Adrenal gland (tissue), 12 donors: ENCODE data around the gene MRFAP1. TPM values are rescaled to one million over a fixed set of nuclear protein-coding genes. Genes with fewer than 3 reads are reported as not detected.
"Not testable (repeated sequence)": the region's sequence is repeated elsewhere in the genome, so short reads cannot be mapped to it uniquely, and the experiment has no call there.

Experiments
- DNase-seq, 7 donors: peaks; one replicate each; pipeline ENCODE4 v3.0.0-alpha.2; 2019 to 2020
- H3K27ac ChIP-seq, 5 donors: fragments of 200-600 bp; sonication (generic) in 4 of 5; 1 replicate in 3 of 5; 2 replicates in 2 of 5; pipeline versions ENCODE4 v1.5.1 to v1.8.0; 2016 to 2020; ENCODE audit warnings: mild to moderate bottlenecking in 1 of 5
- H3K27me3 ChIP-seq: fragments of 200-600 bp; 2 replicates; pipeline ENCODE4 v1.8.0; 2021
- H3K36me3 ChIP-seq, 2 donors: fragments of 200-600 bp; replicated peaks in 1 of 2; 1 replicate in 1 of 2; 2 replicates in 1 of 2; pipeline versions ENCODE4 v1.5.1 to v1.8.0; 2018 to 2022
- H3K4me1 ChIP-seq, 2 donors: fragments of 200-600 bp; replicated peaks in 1 of 2; 1 replicate in 1 of 2; 2 replicates in 1 of 2; pipeline versions ENCODE4 v1.5.1 to v1.8.0; 2018 to 2021
- H3K4me3 ChIP-seq, 4 donors: fragments of 200-600 bp; sonication (generic) in 3 of 4; one replicate each; pipeline ENCODE4 v1.5.1; 2016 to 2018
- H3K9me3 ChIP-seq, 3 donors: fragments of 200-600 bp; sonication (generic) in 1 of 3; replicated peaks in 1 of 3; 1 replicate in 2 of 3; 2 replicates in 1 of 3; pipeline versions ENCODE4 v1.5.1 to v1.8.0; 2016 to 2021
- CTCF ChIP-seq, 6 experiments: fragments of 450-650 bp in 4 of 6; fragments of 200-600 bp in 2 of 6; sonication (generic) in 1 of 6; IDR thresholded peaks; 1 replicate in 5 of 6; 2 replicates in 1 of 6; pipeline versions ENCODE4 v1.5.1 to v1.8.0; 2016 to 2021; ENCODE audit warnings: antibody characterized with exemption in 6 of 6, mild to moderate bottlenecking in 2 of 6, moderate library complexity in 1 of 6
- POLR2A ChIP-seq, 2 donors: fragments of 450-650 bp; IDR thresholded peaks; one replicate each; pipeline ENCODE4 v1.6.1; 2017; ENCODE audit warnings: antibody characterized with exemption in 2 of 2, mild to moderate bottlenecking in 2 of 2, moderate library complexity in 1 of 2
- WGBS, 4 donors: extraction: QIAGEN DNeasy Blood & Tissue Kit in 2 of 4; methylation state at CpG; one replicate each; pipeline versions ENCODE4 v1.1.5 to v1.1.7; 2013 to 2017; 5-methylcytosine and 5-hydroxymethylcytosine counted together
- intact Hi-C, 2 donors: fragments of 100-400 bp; cut with DNase I; formaldehyde crosslinking; loops; one replicate each; pipeline versions ENCODE4 v1.14.1 to v1.15.0; 2022 to 2023
- polyA plus RNA-seq, 3 donors: library from polyadenylated mRNA; stranded (reverse); fragments of 200-250 nt in 2 of 3; fragments of 350-450 nt in 1 of 3; fragmentation: Illumina TruSeq in 1 of 3; extraction: RNeasy Lipid Tissue Mini Kit (QIAGEN cat#74804) in 1 of 3; gene quantifications; one replicate each; pipeline ENCODE4 v1.2.3, GENCODE V29; 2013 to 2014
- total RNA-seq, 9 donors: library from RNA; depleted of rRNA in 4 of 9; stranded (reverse); fragments of >200 nt in 4 of 9; fragments of 120-200 nt in 1 of 9; fragmentation: NEBNext Ultra II Directional in 1 of 9; extraction: Animal tissue kit (Norgen Biotek cat#: 25700) in 1 of 9; gene quantifications; one replicate each; pipeline versions ENCODE4 v1.1.0 to v1.2.4, GENCODE V29; 2013 to 2023
- donor health status: healthy with polysubstance abuse.
- donor health status: Bipolar disorder and iron deficiency.
- donor health status: DM: yes; HTN: yes; CAD: no.
- donor health status: DM: no; HTN: no; CAD: no.
- donor health status: DM: no; HTN: no; CAD: no.
- donor health status: DM: yes; HTN: yes; CAD: no.

Gene MRFAP1
- total and polyA plus RNA-seq, 12 donors = 161 to 618 (median 329) TPM

- Histone ChIP-seq H3K9me3 (no peaks in the 10 kb centered on the region), H3K27ac (no peak overlapping the region), H3K27me3 (no peaks in the 10 kb centered on the region), H3K36me3 (no peaks in the 10 kb centered on the region), H3K4me1 (no peaks in the 10 kb centered on the region), H3K4me3 (no peak overlapping the region)
- intact Hi-C loops = no loop called here
- 76 to 92% (median 87%) methylated on average over 11 of the region's 11 CpGs for WGBS, 4 donors
- no peak for DNase-seq
- TF ChIP-seq POLR2A (IDR thresholded peaks at IDR 0.05) (no peak), CTCF (IDR thresholded peaks at IDR 0.05) (no peak)
These were observed 14.4 kb upstream of the MRFAP1 start for GRCh38 chr4:6626066-6626465.

GRCh38 chr4:6627832-6628231, 12.7 kb upstream of the MRFAP1 start:
- Histone ChIP-seq H3K4me3 (no peak overlapping the region), H3K27ac (no peak overlapping the region), H3K4me1 (no peaks in the 10 kb centered on the region), H3K27me3 (no peaks in the 10 kb centered on the region), H3K9me3 (no peaks in the 10 kb centered on the region), H3K36me3 (no peaks in the 10 kb centered on the region)
- no peak for TF ChIP-seq CTCF (IDR thresholded peaks at IDR 0.05)
- no peak for TF ChIP-seq POLR2A (IDR thresholded peaks at IDR 0.05)
- WGBS, 4 donors = 84 to 92% (median 86%) methylated on average over 3 of the region's 3 CpGs
- intact Hi-C loops = no loop called here
- DNase-seq = no peak

GRCh38 chr4:6628484-6628883, 12.0 kb upstream of the MRFAP1 start:
- H3K27me3 ChIP-seq, H3K9me3 ChIP-seq, H3K36me3 ChIP-seq, H3K4me1 ChIP-seq, DNase-seq, H3K27ac ChIP-seq, intact Hi-C loops, H3K4me3 ChIP-seq: not testable (repeated sequence)
- 86 to 100% (median 97%) methylated on average over 1 of the region's 1 CpG for WGBS, 4 donors

GRCh38 chr4:6632125-6632524, 8.4 kb upstream of the MRFAP1 start:
- no peaks in the 10 kb centered on the region for H3K9me3 ChIP-seq
- no peaks in the 10 kb centered on the region for H3K36me3 ChIP-seq
- intact Hi-C loops = no loop called here
- 85 to 97% (median 91%) methylated on average over 3 to 4 of the region's 4 CpGs for WGBS, 4 donors
- peak overlapping the region in 1 of 5 donors; percentile 41 for H3K27ac ChIP-seq
- DNase-seq = peak in 1 of 7 donors; percentile 45
- no peaks in the 10 kb centered on the region for H3K27me3 ChIP-seq
- no peak for TF ChIP-seq POLR2A (IDR thresholded peaks at IDR 0.05)
- no peak for TF ChIP-seq CTCF (IDR thresholded peaks at IDR 0.05)
- no peaks in the 10 kb centered on the region for H3K4me1 ChIP-seq
- H3K4me3 ChIP-seq = no peak overlapping the region

GRCh38 chr4:6633091-6633906, 7.2 kb upstream of the MRFAP1 start:
- Histone ChIP-seq H3K4me3 (no peak overlapping the region), H3K27me3 (no peaks in the 10 kb centered on the region), H3K9me3 (no peaks in the 10 kb centered on the region), H3K36me3 (no peaks in the 10 kb centered on the region), H3K27ac (peak overlapping the region in 1 of 5 donors; percentile 41), H3K4me1 (no peaks in the 10 kb centered on the region)
- intact Hi-C loops = no loop called here
- no peak for TF ChIP-seq POLR2A (IDR thresholded peaks at IDR 0.05)
- no peak for TF ChIP-seq CTCF (IDR thresholded peaks at IDR 0.05)
- 78 to 88% (median 81%) methylated on average over 10 of the region's 10 CpGs for WGBS, 4 donors
- DNase-seq = peak in 1 of 7 donors; percentile 82
